HG03575 (cell line): ENCODE data around the gene PEX6.
A peak's percentile ranks its signal among the peaks of the same experiment; 100 is the strongest.

Experiments
- ATAC-seq: cut with Tn5 transposase; IDR thresholded peaks from one replicate; pipeline ENCODE4 v1.9.1; 2021; ENCODE audit not compliant: unreplicated experiment, insufficient number of reproducible peaks, low FRiP score; ENCODE audit errors: extremely low read depth

Gene PEX6

GRCh38 chr6:42978839-42979522 is at the start of gene PEX6:
TSS of gene PEX6 (minus strand) at chr6:42979181. CDS start at chr6:42979150, 31 bp downstream.
- peak; percentile 67 for ATAC-seq

GRCh38 chr6:43026365-43026764 is 47.4 kb upstream of the PEX6 start:
- no peak for ATAC-seq

GRCh38 chr6:43024436-43024835 is 45.5 kb upstream of the PEX6 start:
- no peak for ATAC-seq

- no peak for ATAC-seq
Measured at GRCh38 chr6:43021270-43022047, 42.5 kb upstream of the PEX6 start, which contains the start of gene RRP36. TSS of gene RRP36 (plus strand) at chr6:43021623. CDS start at chr6:43021655, 32 bp downstream.

GRCh38 chr6:43020847-43021246 is 41.9 kb upstream of the PEX6 start:
- no peak for ATAC-seq

GRCh38 chr6:43020052-43020705 is 41.2 kb upstream of the PEX6 start:
- no peak for ATAC-seq

GRCh38 chr6:43019152-43019551 is 40.2 kb upstream of the PEX6 start:
- no peak for ATAC-seq

- no peak for ATAC-seq
Measured at GRCh38 chr6:43016943-43017334, 38.0 kb upstream of the PEX6 start.

GRCh38 chr6:43016176-43016942 is 37.4 kb upstream of the PEX6 start:
- ATAC-seq: no peak

- ATAC-seq: no peak
Measured at GRCh38 chr6:43014434-43014909, 35.5 kb upstream of the PEX6 start.

GRCh38 chr6:43013843-43014433 is 35.0 kb upstream of the PEX6 start, which contains the start of the genes KLHDC3 and MEA1:
TSS of gene KLHDC3 (plus strand) at chr6:43014249. CDS start at chr6:43017193, 2,944 bp downstream.
TSS of gene MEA1 (minus strand) at chr6:43013946. CDS start at chr6:43013813, 133 bp downstream.
- peak; percentile 85 for ATAC-seq

- ATAC-seq: no peak
Measured at GRCh38 chr6:43013097-43013842, 34.3 kb upstream of the PEX6 start.

- no peak for ATAC-seq
Measured at GRCh38 chr6:43012364-43012763, 33.4 kb upstream of the PEX6 start.

- ATAC-seq: no peak
Measured at GRCh38 chr6:43011207-43011606, 32.2 kb upstream of the PEX6 start.

GRCh38 chr6:43009124-43009523 is 30.1 kb upstream of the PEX6 start:
- no peak for ATAC-seq

GRCh38 chr6:43007126-43007525 is 28.1 kb upstream of the PEX6 start:
- ATAC-seq: no peak

GRCh38 chr6:43006251-43006650 is 27.3 kb upstream of the PEX6 start:
- ATAC-seq: no peak

GRCh38 chr6:43005844-43006243 is 26.9 kb upstream of the PEX6 start:
- ATAC-seq: no peak
